ENCODE measurements around the gene RYR1. TPM values are rescaled to one million over a fixed set of nuclear protein-coding genes. Genes with fewer than 3 reads are reported as not detected.
"Not testable (repeated sequence)": the region's sequence is repeated elsewhere in the genome, so short reads cannot be mapped to it uniquely, and the experiment has no call there.

RYR1 gene
- polyA plus RNA-seq, 1 experiment, result not detected

- CTCF ChIA-PET, result interaction anchor here (0.5 kb wide), 1 partner anchor 36 kb away, joined by 3 read pairs; no protein-coding TSS in a partner anchor
- H3K9me3 ChIP-seq (ENCODE audit: control insufficient read depth, insufficient read depth, low read length), result peaks cover 3% of the 10 kb centered on the region; the same call in 1 of the 2 replicates
- H3K4me3 ChIP-seq (ENCODE audit: low read depth, low read length), result no peak overlapping the region
- POLR2A ChIA-PET, result no interaction called here
- H3K27me3 ChIP-seq (ENCODE audit: control insufficient read depth, insufficient read depth, low read length), result peaks cover 2% of the 10 kb centered on the region
- TF ChIP-seq CTCF (IDR thresholded peaks at IDR 0.05; ENCODE audit: low read depth, low read length), result no peak
- no peak for DNase-seq (ENCODE audit: low read depth, low spot score)
- no peak overlapping the region for H3K27ac ChIP-seq (ENCODE audit: low read depth, low read length)
These were observed 75.5 kb downstream of the RYR1 start for GRCh38 chr19:38509027-38509426.

DNA sequence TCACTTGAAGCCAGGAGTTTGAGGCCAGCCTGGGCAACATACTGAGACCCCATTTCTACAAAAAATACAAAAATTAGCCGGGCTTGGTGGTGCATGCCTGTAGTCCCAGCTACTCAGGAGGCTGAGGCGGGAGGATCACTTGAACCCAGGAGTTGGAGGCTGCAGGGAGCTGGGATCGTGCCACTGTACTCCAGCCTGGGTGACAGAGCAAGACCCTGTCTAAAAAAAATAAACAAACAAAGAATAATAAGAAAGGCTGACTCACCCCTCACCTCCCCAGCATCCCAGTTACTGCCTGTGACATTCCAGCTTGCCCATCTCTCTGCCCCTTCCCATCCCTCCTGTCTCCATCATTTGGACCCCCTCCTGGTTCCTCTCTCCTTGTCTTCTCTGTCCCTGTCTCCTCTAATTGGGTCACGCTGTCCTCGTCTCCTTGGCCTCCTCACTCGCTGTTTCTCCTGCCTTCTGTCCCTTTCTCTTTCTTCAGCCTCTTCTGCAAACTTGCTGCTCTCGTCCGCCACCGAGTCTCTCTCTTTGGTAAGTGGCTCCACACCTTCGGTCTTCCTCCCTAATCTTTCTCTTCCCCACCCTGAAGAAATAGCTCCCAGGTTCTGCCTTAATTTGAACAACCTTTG is 77.7 kb downstream of the RYR1 start:
- Histone ChIP-seq H3K27me3 (ENCODE audit: control insufficient read depth, insufficient read depth, low read length) (no peaks in the 10 kb centered on the region), H3K9me3 (ENCODE audit: control insufficient read depth, insufficient read depth, low read length) (peaks cover 3% of the 10 kb centered on the region; the same call in 1 of the 2 replicates), H3K27ac (ENCODE audit: low read depth, low read length) (no peak overlapping the region), H3K4me3 (ENCODE audit: low read depth, low read length) (no peak overlapping the region)
- CTCF ChIA-PET, result interaction anchor here (0.5 kb wide), 1 partner anchor 103 kb away, joined by 3 read pairs; no protein-coding TSS in a partner anchor
- no peak for DNase-seq (ENCODE audit: low read depth, low spot score)
- TF ChIP-seq CTCF (IDR thresholded peaks at IDR 0.05; ENCODE audit: low read depth, low read length), result no peak
- POLR2A ChIA-PET, result no interaction called here

GRCh38 chr19:38512277-38512676 is 78.8 kb downstream of the RYR1 start:
- Histone ChIP-seq H3K9me3 (ENCODE audit: control insufficient read depth, insufficient read depth, low read length) (no peaks in the 10 kb centered on the region), H3K4me3 (ENCODE audit: low read depth, low read length) (no peak overlapping the region), H3K27me3 (ENCODE audit: control insufficient read depth, insufficient read depth, low read length) (no peaks in the 10 kb centered on the region), H3K27ac (ENCODE audit: low read depth, low read length) (no peak overlapping the region)
- no peak for DNase-seq (ENCODE audit: low read depth, low spot score)
- ChIA-PET POLR2A (interaction anchor here (0.6 kb wide), 1 partner anchor 17 kb away, joined by 8 read pairs; no protein-coding TSS in a partner anchor), CTCF (no interaction called here)
- TF ChIP-seq CTCF (IDR thresholded peaks at IDR 0.05; ENCODE audit: low read depth, low read length), result no peak

GRCh38 chr19:38513156-38513555 is 79.7 kb downstream of the RYR1 start:
- H3K9me3 ChIP-seq (ENCODE audit: control insufficient read depth, insufficient read depth, low read length); H3K27ac ChIP-seq (ENCODE audit: low read depth, low read length); DNase-seq (ENCODE audit: low read depth, low spot score); H3K4me3 ChIP-seq (ENCODE audit: low read depth, low read length); POLR2A ChIA-PET; H3K27me3 ChIP-seq (ENCODE audit: control insufficient read depth, insufficient read depth, low read length): not testable (repeated sequence)
- CTCF ChIA-PET, result interaction anchor here (1.8 to 3.1 kb wide), 2 partner anchors 121 to 418 kb away, joined by 5 to 24 read pairs; partner anchors contain the start of genes MRPS12 and SARS2

DNA sequence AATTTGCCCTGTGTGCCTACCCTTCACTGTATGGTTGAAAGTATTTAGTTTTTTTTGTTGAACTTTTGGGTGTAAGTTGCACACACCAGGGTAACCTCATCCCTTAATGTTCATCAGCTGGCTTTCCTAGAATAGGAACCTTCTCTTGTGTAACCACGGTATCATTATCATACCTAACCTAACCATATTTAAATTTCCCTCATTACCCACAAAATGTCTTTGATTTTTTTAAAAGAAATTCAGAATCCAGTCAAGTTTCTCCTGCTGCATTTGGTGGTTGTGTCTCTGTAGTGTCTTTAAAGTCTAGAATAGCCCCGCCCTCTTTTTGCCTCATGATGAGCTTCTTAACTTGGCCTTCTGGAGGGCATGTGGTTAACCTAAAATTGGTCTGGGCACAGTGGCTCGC is 80.3 kb downstream of the RYR1 start:
- H3K4me3 ChIP-seq (ENCODE audit: low read depth, low read length), result no peak overlapping the region
- no peak for TF ChIP-seq CTCF (IDR thresholded peaks at IDR 0.05; ENCODE audit: low read depth, low read length)
- ChIA-PET POLR2A (no interaction called here), CTCF (interaction anchor here (0.9 to 3.1 kb wide), 3 partner anchors 120 to 419 kb away, joined by 4 to 24 read pairs (median 5); partner anchors contain the start of genes MRPS12 and SARS2)
- no peak for DNase-seq (ENCODE audit: low read depth, low spot score)
- H3K27me3 ChIP-seq (ENCODE audit: control insufficient read depth, insufficient read depth, low read length), result no peaks in the 10 kb centered on the region
- no peak overlapping the region for H3K27ac ChIP-seq (ENCODE audit: low read depth, low read length)
- H3K9me3 ChIP-seq (ENCODE audit: control insufficient read depth, insufficient read depth, low read length), result no peaks in the 10 kb centered on the region
